PC-9 (cell line): Measurements from ENCODE around the gene INAVA.

Experiments
- CTCF ChIP-seq: fragments of 200-600 bp; sonication (generic); conservative IDR thresholded peaks from 2 replicates; pipeline ENCODE4 v1.6.1; 2017; ENCODE audit warnings: mixed run types, antibody characterized with exemption, mild to moderate bottlenecking, moderate library complexity
- EZH2 ChIP-seq: fragments of 200-600 bp; sonication (generic); IDR thresholded peaks from 2 replicates; pipeline ENCODE4 v1.8.0; 2017; ENCODE audit warnings: antibody characterized with exemption, low read depth

- TF ChIP-seq CTCF (no peak), EZH2 (no peak)
Measured at GRCh38 chr1:200923601-200924000, 28.9 kb downstream of the INAVA start.
